A673 (cell line): Measurements from ENCODE around the gene TMEM255B.

Experiments
- CTCF ChIP-seq: fragments of 300-800, 200-600 bp; sonication (generic); conservative IDR thresholded peaks from 2 replicates; pipeline ENCODE4 v1.5.1; 2017; ENCODE audit warnings: low read depth, mild to moderate bottlenecking, antibody characterized with exemption, low read length, moderate library complexity, mixed read lengths
- EZH2 ChIP-seq: fragments of 200-600 bp; sonication (generic); IDR thresholded peaks from 2 replicates; pipeline ENCODE4 v1.6.1; 2017; ENCODE audit warnings: borderline replicate concordance, low read depth, mild to moderate bottlenecking, mixed read lengths, antibody characterized with exemption, low read length; ENCODE audit not compliant: poor library complexity, severe bottlenecking

DNA sequence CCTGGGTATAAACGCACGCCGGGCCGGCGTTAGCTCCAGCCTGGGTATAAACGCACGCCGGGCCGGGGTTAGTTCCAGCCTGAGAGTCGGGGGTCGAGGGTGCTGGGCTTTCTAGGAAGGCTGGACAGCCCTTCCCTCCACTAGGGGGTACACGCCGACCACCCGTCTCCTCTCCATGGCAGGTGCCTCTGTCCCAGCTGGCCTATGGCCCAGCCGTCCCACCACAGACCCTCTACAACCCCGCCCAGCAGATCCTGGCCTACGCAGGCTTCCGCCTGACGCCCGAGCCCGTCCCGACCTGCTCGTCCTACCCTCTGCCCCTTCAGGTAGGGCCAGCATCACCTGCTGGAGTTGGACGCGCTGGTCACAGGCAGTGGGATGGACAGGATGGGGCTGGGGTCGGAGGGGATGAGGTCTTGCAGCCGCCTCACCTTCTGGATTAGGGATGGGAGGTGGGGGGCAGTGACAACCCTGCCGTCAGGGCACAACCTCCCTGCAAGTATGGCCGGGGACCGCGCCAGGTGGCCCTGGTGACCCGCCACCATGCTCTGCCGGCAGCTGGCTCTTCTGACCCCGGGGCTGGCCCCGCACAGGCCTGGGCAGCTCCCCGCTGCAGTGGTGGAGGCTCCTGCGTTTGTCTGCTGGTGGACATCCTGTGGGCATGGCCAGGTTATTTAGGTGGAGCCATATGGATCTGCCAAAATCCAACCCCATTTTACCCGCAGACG lies 45.8 kb downstream of the TMEM255B start:
- TF ChIP-seq CTCF (no peak), EZH2 (no peak)
